HuH-7.5 (cell line): ENCODE measurements around the gene HLF.
"Not testable (repeated sequence)": the region's sequence is repeated elsewhere in the genome, so short reads cannot be mapped to it uniquely, and the experiment has no call there.

Source experiments
- DNase-seq: peaks from one replicate; pipeline ENCODE4 v3.0.0; 2011; ENCODE audit warnings: low spot score

Gene HLF

GRCh38 chr17:55312852-55313251, 48.1 kb downstream of the HLF start:
- no peak for DNase-seq

GRCh38 chr17:55314061-55314783, 49.5 kb downstream of the HLF start:
- no peak for DNase-seq

DNA sequence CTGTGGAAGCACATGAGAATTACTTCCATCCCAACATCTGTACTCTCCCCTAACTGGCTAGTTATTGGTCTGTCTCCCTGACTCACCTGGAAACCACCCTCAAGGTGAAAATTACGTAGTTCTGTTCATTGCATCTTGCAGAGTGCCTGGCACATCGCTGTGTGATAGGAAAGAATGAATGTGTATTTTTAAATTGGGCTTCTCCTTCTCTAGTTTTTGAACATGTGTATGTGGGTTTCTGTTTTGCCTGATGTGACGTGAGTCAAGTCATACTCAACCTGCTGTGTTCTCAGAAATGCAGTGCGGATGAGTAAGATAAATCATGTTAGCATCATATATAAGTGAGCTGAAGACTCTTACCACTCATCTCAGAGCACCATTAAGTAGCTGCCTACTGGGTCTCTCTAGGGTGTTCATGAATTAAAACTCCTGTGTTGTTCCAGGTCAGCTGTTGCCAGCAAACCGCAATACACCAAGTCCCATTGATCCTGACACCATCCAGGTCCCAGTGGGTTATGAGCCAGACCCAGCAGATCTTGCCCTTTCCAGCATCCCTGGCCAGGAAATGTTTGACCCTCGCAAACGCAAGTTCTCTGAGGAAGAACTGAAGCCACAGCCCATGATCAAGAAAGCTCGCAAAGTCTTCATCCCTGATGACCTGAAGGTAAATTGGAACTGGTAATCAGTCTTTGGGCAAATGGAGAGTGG, 50.2 kb downstream of the HLF start:
- no peak for DNase-seq

- no peak for DNase-seq
Measured at GRCh38 chr17:55316499-55316898, 51.7 kb downstream of the HLF start.

DNA sequence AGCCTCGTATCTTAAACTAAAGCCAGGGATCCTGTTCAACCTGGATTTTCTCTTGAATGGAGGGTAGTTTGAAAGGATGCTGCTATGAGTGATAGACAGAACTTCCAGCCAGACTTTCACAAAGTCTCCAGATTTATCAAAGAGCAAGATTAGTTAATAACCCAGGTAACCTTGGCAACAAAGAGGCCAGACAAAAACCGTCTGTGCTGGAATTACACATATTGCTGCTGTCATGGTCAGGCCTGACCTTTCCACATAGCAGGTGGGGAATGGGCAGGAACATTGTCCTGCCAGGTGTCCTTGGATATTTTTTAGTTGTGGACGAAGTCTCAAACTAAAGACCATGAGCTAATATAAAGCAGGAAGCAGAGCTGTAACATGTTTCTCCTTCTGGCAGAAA, 52.5 kb downstream of the HLF start:
- DNase-seq = no peak

GRCh38 chr17:55318081-55318480, 53.3 kb downstream of the HLF start:
- no peak for DNase-seq

- DNase-seq = no peak
Measured at GRCh38 chr17:55318715-55319487, 54.1 kb downstream of the HLF start.

DNA sequence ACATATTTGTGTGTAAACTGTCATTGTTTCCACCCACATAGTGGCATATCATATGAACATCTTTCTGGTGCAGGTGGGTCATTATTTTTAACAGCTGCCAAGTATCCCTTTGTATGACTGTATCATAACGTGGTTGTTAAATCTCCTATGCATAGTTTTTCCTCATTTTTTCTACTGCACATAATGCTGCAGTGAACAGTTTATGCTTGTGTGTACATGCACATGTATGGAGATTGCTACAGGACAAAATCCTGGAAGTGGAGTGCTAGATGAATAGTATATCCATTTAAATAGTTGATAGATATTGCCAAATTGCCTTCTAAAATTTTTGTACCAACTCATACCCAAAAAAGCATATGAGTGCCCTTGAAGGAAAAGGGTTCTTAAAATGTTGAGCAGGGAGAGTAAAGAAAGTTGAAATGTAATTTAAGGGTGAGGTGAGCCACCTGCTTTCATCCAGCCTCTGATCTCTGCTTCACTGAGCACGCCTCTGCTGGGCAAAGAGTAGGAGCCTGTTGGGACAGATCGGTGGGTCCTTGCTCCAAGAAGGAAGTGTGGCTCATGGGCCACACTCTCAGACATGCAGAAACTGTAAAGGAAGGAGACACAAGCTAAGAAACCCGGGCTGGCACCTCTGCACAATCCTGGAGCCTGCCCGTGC, 55.3 kb downstream of the HLF start:
- DNase-seq = no peak

DNA sequence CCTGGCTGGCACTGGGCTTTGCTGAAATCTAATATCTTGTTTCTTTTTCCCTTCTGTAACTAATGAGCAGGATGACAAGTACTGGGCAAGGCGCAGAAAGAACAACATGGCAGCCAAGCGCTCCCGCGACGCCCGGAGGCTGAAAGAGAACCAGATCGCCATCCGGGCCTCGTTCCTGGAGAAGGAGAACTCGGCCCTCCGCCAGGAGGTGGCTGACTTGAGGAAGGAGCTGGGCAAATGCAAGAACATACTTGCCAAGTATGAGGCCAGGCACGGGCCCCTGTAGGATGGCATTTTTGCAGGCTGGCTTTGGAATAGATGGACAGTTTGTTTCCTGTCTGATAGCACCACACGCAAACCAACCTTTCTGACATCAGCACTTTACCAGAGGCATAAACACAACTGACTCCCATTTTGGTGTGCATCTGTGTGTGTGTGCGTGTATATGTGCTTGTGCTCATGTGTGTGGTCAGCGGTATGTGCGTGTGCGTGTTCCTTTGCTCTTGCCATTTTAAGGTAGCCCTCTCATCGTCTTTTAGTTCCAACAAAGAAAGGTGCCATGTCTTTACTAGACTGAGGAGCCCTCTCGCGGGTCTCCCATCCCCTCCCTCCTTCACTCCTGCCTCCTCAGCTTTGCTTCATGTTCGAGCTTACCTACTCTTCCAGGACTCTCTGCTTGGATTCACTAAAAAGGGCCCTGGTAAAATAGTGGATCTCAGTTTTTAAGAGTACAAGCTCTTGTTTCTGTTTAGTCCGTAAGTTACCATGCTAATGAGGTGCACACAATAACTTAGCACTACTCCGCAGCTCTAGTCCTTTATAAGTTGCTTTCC, 56.0 kb downstream of the HLF start:
- DNase-seq = no peak

DNA sequence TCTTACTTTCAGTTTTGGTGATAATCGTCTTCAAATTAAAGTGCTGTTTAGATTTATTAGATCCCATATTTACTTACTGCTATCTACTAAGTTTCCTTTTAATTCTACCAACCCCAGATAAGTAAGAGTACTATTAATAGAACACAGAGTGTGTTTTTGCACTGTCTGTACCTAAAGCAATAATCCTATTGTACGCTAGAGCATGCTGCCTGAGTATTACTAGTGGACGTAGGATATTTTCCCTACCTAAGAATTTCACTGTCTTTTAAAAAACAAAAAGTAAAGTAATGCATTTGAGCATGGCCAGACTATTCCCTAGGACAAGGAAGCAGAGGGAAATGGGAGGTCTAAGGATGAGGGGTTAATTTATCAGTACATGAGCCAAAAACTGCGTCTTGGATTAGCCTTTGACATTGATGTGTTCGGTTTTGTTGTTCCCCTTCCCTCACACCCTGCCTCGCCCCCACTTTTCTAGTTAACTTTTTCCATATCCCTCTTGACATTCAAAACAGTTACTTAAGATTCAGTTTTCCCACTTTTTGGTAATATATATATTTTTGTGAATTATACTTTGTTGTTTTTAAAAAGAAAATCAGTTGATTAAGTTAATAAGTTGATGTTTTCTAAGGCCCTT, 56.8 kb downstream of the HLF start:
- no peak for DNase-seq

- DNase-seq = no peak
Measured at GRCh38 chr17:55322453-55322985, 57.8 kb downstream of the HLF start.

GRCh38 chr17:55323518-55324295, 58.9 kb downstream of the HLF start:
- DNase-seq = no peak

DNA sequence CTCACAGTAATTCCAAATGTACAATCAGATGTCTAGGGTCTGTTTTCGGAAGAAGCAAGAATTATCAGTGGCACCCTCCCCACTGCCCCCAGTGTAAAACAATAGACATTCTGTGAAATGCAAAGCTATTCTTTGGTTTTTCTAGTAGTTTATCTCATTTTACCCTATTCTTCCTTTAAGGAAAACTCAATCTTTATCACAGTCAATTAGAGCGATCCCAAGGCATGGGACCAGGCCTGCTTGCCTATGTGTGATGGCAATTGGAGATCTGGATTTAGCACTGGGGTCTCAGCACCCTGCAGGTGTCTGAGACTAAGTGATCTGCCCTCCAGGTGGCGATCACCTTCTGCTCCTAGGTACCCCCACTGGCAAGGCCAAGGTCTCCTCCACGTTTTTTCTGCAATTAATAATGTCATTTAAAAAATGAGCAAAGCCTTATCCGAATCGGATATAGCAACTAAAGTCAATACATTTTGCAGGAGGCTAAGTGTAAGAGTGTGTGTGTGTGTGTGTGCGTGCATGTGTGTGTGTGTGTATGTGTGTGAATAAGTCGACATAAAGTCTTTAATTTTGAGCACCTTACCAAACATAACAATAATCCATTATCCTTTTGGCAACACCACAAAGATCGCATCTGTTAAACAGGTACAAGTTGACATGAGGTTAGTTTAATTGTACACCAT, 59.7 kb downstream of the HLF start:
- no peak for DNase-seq

DNA sequence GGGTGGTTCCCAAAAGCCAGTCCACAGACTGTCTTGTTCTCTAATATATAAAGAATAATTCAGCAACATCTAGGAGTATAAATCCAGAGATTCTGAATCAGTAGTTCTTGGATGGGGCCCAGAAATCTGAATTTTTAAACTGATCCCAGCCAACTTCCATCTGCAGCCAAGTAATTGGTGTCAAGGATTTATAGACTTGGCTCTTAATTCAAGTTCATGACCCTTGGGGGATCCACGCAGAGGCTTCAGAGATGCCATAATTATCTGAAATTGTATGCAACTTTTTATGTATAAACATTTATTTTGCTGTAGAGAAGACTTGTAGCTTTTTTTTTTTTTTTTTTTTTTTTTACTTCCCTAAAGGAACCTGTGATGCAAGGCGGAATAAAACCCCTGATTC, 60.6 kb downstream of the HLF start:
- no peak for DNase-seq

- DNase-seq = no peak
Measured at GRCh38 chr17:55326030-55326429, 61.3 kb downstream of the HLF start.

DNA sequence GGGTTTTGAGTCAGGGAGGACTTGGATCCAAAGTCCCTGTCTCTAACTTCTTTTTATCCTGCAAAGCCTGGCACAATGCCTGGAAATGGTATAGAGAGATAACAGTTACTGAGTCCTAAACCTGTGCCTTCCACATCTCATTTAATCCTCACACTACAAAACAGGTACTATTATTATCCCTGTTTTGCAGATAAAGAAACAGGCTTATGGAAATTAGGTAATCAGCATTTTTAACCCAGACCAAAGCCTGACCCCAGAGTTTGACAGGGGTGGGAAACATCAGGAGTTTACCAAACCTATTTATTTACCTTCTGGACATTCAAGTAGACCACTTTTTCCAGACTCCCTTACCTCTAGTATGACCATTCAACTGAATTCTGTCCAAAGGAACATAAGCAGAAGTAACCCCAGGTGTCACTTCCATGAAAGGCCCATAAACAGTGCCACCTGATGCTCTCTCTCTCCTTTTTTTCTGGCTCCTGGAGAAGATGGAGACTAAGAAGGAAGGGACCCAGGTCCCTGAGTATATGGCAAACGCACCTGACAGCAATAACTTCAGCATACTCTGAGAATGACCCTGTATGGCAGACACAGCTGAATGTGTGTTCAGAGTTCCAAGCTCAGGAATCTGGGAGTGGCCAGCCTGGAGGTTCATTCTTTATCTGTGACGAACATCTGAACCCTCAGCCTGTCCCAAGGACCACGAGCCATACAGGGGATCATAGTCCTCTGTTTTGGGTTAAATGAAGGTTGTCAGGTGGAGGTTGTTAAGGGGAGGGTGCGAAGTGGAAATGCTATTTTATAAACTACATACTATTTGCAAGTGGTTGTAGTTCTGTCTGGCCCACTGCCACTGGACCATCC, 62.7 kb downstream of the HLF start:
- DNase-seq = no peak

DNA sequence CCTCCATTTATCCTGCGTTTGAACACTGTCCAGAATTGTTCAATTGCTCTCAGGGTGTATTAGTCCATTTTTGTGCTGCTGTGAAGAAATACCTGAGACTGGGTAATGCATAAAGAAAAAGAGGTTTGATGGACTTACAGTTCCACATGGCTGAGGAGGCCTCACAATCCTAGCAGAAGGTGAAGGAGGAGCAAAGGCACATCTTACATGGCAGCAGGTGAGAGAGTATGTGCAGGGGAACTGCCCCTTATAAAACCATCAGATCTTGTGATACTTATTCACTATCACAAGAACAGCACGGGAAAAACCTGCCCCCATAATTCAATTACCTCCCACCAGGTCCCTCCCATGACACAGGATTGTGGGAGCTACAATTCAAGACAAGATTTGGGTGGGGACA, 63.8 kb downstream of the HLF start:
- DNase-seq = not testable (repeated sequence)

DNA sequence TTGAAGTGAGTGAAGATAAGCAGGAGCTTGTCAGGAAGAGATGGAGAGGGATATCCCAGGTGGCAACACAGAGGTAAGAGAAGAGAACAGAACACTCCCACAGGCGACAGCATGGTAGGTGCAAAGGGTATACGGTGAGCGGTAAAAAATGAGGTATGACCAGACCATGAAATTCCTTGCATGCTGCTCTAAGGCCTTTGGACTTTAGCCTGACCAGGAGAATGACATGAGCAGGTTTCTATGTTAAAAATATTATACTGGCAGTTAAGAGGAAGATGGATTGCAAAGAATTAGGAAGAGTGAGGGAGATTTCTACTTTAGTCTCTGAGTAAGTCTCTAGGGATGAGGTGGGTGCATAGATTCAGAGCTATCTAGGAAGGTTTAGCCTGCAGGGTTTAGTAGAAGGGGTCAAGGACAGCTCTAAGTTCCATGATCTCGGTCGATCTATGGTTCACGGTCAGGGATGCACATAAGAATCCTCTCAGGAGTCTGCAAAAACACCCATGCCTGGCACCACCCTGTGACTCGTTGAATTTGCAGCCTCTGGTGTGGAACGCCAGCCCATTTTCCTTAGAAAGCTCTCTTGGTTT, 65.7 kb downstream of the HLF start:
- DNase-seq = no peak
